Activated gamma-delta T cell treated with anti-CD3 and anti-CD28 coated beads, Interleukin-2, amount 50 U/mL, for 16 hours (primary cell): ENCODE data around the gene SYT6.

Experiments
- DNase-seq: peaks from one replicate; pipeline ENCODE4 v3.0.0-alpha.2; 2020; ENCODE audit warnings: low read depth

SYT6 gene

GRCh38 chr1:114154963-114155322, 1.3 kb upstream of the SYT6 start:
- DNase-seq, result no peak

GRCh38 chr1:114154146-114154962, 685 bp upstream of the SYT6 start:
- DNase-seq, result no peak

- no peak for DNase-seq
These were observed 985 bp downstream of the SYT6 start for GRCh38 chr1:114152508-114153260.

GRCh38 chr1:114152089-114152507, 1.6 kb downstream of the SYT6 start:
- DNase-seq, result no peak

- DNase-seq, result no peak
These were observed 3.7 kb downstream of the SYT6 start for GRCh38 chr1:114150016-114150415.

GRCh38 chr1:114149211-114149610, 4.5 kb downstream of the SYT6 start:
- no peak for DNase-seq

- DNase-seq, result no peak
These were observed 8.0 kb downstream of the SYT6 start for GRCh38 chr1:114145504-114146151.

GRCh38 chr1:114144016-114144415, 9.7 kb downstream of the SYT6 start:
- DNase-seq, result no peak

GRCh38 chr1:114139540-114139939, 14.1 kb downstream of the SYT6 start:
- no peak for DNase-seq

GRCh38 chr1:114137497-114137896, 16.2 kb downstream of the SYT6 start:
- DNase-seq, result no peak

- DNase-seq, result no peak
These were observed 17.9 kb downstream of the SYT6 start for GRCh38 chr1:114135786-114136185.

- DNase-seq, result no peak
These were observed 19.2 kb downstream of the SYT6 start for GRCh38 chr1:114134518-114134917.

- no peak for DNase-seq
These were observed 20.5 kb downstream of the SYT6 start for GRCh38 chr1:114133129-114133528.

- no peak for DNase-seq
These were observed 22.0 kb downstream of the SYT6 start for GRCh38 chr1:114131526-114132220.

GRCh38 chr1:114130846-114131525, 22.7 kb downstream of the SYT6 start:
- DNase-seq, result no peak

- no peak for DNase-seq
These were observed 23.5 kb downstream of the SYT6 start for GRCh38 chr1:114130213-114130612.

- no peak for DNase-seq
These were observed 25.4 kb downstream of the SYT6 start for GRCh38 chr1:114128293-114128692.

GRCh38 chr1:114126261-114127095, 27.2 kb downstream of the SYT6 start:
- no peak for DNase-seq

GRCh38 chr1:114124644-114125043, 29.0 kb downstream of the SYT6 start:
- DNase-seq, result no peak

- DNase-seq, result no peak
These were observed 30.6 kb downstream of the SYT6 start for GRCh38 chr1:114122941-114123618.
